HG03520 (cell line): ENCODE data around the gene VAV2.

Experiments used
- ATAC-seq: cut with Tn5 transposase; IDR thresholded peaks from one replicate; pipeline ENCODE4 v1.9.1; 2021; ENCODE audit warnings: mild to moderate bottlenecking, moderate library complexity; ENCODE audit not compliant: unreplicated experiment

VAV2 gene

GRCh38 chr9:133841167-133841812 is 150.8 kb downstream of the VAV2 start:
- no peak for ATAC-seq

- no peak for ATAC-seq
These were observed 152.2 kb downstream of the VAV2 start for GRCh38 chr9:133839822-133840329.

DNA sequence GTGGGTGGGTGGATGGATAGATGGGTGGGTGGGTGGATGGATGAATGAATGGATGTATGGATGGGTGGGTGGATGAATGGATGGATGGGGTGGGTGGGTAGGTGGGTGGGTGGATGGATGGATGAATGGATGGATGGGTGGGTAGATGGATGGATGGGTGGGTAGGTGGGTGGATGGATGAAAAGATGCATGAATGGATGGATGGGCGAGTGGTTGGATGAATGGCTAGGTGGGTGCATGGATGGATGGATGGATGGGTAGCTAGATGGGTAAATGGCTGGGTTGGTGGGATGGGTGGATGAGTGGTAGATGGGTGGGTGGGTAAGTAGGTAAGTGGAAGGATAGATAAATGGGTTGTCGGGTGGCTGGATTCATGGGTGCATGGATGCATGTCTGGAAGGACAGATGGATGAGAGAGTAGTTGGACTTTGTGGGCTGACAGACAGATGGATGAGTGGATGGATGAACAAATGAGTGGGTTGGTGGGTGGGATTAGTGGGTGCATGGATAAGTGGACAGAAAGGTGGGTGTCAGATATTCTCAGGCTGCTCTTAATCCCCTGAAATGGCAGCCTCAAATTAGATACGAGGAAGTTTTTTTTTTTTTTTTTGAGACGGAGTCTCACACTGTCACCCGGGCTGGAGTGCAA is 153.1 kb downstream of the VAV2 start:
- ATAC-seq = no peak

GRCh38 chr9:133837627-133838597 is 154.2 kb downstream of the VAV2 start:
- ATAC-seq = no peak

- no peak for ATAC-seq
These were observed 155.3 kb downstream of the VAV2 start for GRCh38 chr9:133836818-133837217.

DNA sequence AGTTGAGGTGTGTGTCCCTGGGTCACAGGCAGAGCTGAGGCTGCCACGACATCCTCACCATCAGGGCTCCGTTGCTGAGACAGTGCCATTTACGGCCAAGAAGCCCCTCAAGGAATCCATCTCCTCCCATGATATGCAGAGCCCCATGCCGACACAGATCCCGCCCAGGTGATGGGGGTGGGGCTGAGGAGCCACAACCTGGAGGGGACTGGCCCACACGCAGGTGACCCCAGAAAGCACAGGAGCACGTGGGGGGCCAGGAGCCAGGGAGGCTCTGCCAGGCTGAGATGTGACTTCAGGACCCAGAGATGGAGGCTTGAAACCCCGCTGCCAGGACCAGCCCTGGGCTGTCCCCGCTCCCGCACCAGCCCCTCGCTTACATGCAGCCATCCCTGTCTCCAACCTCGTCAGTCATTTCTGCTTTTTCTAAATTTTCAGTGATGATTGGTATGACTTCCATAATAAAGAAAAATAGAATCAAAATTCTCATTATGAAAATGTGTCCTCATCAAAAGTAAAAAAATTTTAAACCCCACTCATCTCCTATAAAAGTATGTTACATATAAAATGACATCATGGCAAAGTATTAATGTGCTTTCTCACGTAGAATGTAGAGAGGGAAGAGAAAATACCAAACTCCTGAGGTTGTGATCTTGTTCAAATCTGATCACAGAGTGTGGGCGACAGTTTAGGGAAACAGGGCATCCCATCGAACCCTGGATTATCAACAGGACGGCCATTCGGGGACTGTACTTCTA is 155.9 kb downstream of the VAV2 start:
- ATAC-seq = no peak

GRCh38 chr9:133835262-133835901 is 156.7 kb downstream of the VAV2 start:
- ATAC-seq = no peak

DNA sequence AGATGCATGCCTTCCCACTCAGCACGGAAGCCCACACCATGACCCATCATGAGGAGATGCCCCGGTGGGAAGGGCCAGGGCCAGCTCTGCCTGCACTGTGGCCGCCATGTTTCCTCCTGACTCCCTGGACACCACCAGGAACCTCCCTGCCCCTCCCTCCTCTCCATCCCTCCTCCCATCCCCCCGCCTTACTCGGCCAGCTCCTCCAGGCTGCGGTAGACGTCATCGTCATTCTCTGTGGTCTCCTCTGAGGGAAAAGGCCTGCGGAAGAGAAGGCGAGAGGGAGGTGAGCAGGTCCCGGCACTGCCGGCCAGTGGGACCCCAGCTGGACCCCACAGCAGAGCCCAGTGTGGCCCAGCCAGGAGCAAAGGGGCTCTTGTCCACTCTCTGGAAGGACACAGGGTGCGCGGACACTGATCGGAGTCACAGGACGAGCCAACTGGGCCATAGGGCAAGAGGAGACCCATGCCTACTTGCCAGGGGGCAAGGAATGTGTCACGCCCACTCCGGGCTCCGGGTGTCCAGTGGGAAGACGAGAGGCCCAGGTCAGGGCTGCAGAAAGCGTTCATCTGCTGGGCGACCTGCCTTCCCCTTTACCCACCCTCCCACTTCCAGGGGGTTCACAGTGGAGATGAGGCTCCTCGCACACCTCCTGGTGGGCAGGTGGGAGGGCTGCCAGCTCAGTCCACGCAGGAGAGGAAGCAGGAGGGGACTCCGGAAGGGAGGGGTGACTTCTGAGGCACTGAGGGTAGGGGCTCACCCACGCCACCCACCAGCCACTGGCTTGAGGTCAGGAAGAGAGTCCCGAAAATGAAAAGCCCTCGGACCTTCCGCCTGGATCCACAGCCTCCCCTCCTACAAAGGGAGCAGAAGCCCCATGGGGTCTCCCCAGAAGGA is 157.8 kb downstream of the VAV2 start:
- no peak for ATAC-seq

DNA sequence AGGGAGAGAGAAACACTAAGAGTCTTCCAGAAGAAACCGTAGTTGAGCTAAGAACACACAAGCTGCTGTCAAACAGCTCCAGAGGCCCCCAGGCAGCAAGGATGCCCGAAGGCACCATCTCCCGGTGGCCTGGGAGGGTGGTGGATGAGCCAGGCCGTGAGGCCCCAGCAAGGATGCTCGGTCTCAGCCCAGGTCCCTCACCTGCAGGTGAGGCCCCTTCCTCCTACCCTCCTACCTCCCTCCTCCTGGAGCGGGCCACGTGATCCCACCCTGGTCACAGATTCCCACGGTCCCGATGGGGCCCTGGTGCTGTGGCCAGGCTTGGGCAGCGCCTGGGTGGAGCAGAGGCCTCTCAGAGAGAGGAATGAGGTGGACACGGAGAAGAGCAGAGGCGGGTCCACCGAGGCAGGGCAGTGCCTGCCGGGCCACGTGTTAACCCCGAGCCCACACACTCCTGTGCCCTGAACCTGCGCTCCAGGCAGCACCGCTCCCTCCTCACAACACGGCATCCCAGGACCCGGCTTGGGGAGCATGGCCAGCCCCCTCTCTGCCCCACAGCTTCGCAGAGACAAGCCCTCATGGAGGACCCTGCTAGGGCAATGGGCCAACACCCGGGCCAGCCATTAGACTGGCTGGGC is 158.6 kb downstream of the VAV2 start:
- no peak for ATAC-seq

DNA sequence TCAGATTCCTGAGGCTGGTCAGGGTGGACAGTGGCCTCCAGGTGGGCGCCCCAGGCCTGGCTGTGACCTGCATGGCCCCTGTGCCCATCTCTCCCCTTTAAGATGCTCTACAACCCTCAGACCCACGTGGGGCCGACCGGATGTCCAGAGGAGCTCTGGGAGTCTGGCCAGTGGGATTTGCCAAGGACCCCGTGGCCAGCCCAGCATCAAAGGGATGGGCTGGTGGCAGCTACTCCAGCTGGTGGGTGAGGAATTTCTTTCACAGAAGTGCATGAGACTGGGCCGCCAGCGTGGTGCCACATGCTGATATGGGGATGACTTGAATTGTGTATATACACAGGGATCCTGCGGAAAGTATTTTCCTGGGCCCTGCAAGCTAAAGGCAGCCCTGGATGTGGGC is 159.2 kb downstream of the VAV2 start:
- no peak for ATAC-seq

GRCh38 chr9:133830711-133831110 is 161.4 kb downstream of the VAV2 start:
- ATAC-seq = no peak

- no peak for ATAC-seq
These were observed 161.8 kb downstream of the VAV2 start for GRCh38 chr9:133830310-133830709.

GRCh38 chr9:133828338-133828997 is 163.7 kb downstream of the VAV2 start:
- ATAC-seq = no peak

- no peak for ATAC-seq
These were observed 165.6 kb downstream of the VAV2 start for GRCh38 chr9:133826289-133827085.

DNA sequence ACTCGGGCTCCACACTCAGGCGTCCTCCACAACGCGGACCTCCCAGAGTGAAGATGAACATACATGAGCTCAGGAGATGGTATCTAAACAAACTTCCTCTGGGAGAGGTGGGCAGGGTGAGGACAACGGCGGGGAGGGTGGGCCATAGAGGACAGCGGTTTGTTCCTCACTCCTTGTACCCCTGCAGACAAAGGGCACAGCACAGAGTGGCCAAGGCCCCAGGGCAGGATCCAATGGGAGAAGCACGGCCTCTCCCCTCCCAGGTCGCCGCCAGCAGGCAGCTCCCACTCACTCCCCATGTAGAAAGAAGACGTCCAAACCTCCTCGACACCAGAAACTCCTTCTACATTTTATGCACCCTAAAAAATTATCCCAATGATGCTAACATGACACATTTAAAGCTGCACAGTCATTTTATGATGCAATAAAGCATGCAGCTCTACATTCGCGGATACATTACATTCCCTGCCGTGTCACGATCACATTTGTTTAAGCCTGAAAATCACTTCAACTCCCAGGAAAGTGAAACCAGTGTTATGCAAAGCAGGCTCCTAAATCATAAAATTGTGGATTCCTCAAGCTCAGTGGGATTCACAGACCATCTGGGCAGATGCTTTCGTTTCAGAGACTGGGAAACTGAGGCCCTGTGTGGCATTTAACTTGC is 166.4 kb downstream of the VAV2 start:
- ATAC-seq = no peak

DNA sequence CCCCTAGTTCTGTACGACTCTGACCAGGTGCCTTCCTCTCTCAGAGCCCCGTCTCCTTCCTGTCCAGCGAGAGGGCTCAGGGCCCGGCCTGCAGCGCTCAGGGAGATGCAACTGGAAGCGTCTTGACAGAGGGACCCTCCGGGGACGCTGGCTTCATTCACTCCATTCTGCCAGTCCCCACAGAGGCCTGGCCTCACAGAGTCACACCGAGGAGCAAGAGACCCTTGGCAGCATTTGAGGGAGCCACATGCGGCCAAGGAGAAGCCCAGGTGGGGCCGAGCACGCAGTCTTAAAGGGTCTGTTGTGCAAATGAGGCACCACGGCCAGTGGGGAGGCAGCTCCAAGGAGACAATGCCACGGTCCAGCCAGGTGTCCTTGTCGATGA is 167.3 kb downstream of the VAV2 start:
- no peak for ATAC-seq
